Stimulated activated CD4-positive, alpha-beta T cell treated with anti-CD3 and anti-CD28 coated beads, Interleukin-15, amount 100 ng/mL, for 24 hours (primary cell): ENCODE measurements around the gene SNAP29.
"Not testable (repeated sequence)": the region's sequence is repeated elsewhere in the genome, so short reads cannot be mapped to it uniquely, and the experiment has no call there.

ENCODE experiments used
- DNase-seq: peaks from one replicate; pipeline ENCODE4 v3.0.0-alpha.2; 2020

The SNAP29 gene

DNA sequence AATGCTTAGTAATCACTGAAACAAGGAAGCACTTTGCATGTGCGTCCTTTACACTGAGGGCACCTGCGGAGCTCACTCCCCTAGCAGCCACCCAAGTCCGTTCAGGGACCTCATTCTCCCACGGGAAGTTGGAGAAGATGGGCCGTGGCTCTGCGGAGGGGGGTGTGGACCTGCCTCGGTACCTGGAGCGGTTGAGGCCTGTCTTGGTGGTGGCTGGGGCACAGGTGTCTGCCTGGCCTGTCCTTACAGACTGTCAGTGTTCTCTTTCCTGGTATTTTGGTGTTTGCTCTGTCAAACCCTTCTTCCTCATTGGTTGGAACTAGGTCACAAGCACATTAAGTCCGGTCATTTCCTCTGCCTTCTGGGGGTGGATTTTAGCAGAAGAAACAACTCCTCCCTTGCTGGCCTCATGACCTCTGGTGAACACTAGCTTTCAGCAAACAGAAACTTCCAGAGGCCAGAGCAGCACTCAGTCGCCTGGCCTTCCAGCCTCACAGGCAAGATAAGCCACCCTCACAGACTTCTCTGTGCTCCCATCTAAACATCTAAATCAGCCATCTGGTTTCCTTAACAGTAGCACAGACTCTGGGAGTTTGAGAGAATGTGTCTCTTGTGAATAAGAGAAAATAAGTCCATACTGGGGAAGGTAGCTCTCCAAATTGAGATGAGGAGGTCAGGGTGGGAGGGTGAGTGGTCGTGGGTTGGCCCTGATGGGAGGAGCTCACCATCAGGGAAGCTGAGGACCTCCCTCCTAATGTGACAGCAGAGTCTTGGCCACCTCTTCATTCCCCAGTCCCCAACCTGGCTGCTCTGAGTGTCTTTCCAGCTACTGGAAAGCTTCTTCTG is 8.6 kb downstream of the SNAP29 start:
- no peak for DNase-seq

DNA sequence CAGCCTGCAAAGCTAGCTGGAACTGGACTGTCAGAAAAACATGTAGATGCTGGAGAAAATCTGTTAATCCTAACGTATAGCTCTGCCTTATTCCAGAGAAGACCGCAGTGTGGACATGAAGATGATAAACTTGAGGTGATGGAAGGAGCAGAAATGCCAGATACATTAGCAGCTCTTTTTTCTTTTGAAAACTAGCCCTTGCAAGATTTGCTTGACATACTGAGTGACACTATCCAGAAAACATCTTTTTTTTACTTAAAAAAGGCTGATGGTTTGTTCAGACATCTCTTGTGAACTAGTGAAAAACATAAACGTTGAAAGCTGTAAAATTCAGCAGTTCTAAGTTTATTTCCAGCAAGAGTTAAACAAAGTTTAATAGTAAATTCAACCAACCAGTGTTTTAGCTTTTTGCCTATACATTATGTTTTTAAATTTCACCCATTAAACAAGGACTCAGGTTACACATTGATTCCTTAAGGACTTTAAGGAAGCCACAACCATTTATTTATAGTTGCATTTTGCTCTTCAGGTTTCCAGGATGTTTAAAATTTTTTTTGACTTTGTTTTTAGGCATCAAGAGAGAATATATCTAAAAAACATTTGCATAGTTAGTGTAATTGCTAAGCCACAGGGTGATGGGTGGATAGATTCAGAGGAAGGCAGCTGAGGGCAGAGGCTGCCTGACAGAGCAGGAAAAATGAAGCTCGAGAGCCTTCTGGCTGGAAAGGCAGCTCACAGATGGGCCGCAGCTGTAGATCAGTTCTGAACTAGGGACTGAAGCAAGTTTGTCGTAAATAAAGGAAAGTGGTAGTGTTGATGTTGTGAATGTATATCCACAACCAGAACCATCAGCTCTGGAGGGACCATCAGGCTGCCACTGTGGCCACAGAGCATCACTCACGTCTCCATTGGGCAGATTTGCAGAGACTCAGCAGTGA is 9.5 kb downstream of the SNAP29 start:
- DNase-seq, result no peak

DNA sequence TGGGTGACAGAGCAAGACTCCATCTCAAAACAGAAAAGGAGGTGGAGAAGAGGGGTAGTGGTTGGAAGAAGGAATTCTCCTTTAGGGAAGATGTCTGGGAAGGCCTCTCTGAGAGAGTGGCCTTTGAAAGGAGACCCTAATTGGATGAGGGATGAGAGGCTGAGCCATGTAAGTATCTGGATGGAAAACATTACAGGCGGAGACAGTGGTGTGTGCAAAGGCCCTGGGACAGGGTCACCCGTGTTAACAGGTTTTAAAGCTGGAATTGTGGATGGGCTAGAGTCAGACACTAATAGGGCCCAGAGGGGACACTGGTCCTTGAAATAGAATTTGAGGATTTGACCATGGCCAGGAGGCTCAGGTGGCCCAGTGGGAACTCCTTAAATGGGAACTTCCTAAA is 10.4 kb downstream of the SNAP29 start:
- no peak for DNase-seq

DNA sequence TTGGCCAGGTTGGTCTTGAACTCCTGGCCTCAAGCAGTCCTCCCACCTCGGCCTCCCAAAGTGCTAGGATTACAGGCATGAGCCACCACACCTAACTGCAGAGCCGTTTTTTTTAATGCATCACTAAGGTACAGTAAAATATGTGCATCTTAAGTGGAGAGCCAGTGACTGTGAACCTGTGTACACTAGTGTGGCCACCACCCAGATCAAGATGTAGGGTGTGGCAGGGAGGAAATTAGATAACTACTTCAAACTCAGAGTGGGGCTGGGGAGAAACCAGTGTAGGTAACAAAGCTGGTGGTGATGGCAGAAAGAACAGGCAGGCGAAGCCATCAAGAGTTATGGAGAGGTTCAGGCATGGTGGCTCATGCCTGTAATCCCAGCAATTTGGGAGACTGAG is 14.4 kb downstream of the SNAP29 start:
- no peak for DNase-seq

DNA sequence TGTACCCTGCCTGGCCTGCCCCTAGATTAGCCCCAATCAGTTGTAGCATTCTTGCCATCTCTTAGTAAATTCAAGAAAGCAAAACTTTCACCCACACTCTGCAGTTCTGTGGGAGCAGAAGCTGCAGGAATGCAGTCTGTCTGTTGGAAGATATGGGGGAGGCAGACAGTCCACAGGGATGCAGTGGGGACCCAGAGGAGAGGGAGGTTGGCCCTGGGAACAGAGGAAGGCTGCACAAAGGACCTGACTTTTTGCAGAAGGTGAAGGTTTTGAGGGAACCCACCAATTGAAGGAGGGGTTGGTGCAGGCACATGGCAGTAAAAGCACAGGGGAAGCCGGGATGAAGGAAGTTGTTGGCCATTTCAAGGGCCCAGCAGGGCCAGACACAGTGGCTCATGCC is 16.5 kb downstream of the SNAP29 start:
- DNase-seq, result no peak

DNA sequence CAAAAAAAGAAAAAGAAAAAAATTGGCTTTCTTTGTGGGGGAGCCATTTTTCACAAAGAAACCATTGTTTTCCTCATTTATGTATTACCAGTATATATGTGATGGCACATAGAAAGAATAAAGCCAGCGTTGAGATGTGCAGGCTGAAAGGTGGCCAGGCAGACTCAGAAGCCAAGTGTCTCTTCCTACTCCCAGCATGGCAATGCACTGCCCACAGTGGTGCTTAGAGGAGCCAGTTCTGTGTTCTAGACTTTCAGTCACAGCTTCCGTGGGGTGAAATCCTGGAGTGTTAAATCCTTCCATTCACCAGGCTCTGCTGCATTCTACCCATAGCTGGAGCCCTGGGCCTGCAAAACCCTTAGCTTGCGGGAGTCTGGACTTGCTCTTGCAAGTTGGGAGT is 18.9 kb downstream of the SNAP29 start:
- DNase-seq, result no peak

DNA sequence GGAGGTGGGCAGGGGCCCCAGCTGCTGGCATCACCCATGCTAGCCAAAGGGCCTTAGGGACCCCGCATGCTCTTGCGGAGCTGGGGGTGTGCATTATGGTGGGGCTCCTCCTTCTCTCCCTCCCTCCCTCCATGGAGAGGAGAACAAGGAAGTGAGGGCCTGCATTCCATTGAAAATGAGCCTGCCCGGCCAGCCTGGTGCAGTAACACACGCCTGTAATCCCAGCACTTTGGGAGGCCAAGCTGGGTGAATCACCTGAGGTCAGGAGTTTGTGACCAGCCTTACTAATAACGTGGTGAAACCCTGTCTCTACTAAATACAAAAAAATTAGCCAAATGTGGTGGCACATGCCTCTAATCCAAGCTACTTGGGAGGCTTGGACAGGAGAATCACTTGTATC is 22.4 kb downstream of the SNAP29 start:
- no peak for DNase-seq

DNA sequence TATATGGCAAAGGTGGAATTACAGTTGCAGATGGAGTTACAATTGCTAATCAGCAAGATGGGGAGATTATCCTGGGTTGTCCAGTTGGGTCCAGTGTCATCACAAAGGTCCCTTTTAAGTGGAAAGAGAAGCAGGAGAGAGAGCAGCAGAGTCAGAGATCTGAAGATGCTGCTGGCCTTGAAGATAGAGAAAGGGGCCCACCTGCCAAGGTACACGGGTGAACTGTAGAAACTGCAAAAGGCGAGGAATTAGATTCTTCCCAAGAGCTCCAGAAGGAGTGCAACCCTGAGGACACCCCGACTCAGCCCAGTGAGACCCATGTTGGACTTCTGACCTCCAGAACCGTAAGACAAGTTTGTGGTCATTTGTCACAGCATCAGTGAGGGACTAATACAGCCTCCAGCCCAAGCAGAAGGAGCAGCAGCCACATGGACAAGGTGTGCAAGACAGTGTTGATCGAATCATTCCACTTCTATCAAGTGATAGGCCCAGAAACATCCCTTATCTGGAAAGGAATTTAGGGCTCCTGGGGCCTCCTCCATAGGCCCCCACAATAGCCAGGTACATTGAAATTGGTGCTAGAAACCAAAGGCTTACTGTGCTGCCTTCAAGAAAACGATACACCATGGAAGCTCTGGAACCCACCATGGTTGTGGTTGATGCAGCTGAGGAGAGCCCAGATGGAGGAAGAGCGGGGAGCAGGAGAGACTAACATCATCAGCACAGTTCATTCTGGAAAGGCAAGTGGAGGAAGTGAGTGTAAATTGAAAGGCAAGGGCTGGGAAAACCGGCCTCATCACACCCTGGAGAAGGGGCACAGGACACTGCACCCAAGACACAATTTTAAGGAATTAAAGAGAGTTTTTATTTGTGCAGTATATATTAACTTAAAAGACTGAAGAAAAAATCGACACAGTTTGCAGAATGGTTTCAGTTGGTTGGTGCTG is 23.3 kb downstream of the SNAP29 start:
- DNase-seq, result no peak

DNA sequence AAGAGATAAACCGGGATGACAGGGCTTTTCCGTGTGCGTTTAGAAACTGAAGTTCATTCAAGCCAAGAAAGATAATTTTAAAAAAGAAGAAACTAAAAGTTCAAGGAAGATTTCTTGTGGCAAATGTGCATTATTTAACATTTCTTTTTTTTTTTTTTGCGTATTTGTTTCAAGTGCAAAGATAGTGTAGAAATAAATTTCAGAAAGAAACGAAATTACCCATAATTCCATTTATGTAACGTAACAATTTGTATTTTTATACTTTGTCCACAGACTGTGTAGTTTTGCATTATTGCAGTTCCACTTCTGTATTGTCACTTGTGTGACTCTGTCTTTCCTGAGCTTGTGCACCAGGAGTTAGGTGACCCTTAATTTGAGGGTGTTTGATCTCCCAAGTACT is 24.0 kb downstream of the SNAP29 start:
- DNase-seq, result no peak

DNA sequence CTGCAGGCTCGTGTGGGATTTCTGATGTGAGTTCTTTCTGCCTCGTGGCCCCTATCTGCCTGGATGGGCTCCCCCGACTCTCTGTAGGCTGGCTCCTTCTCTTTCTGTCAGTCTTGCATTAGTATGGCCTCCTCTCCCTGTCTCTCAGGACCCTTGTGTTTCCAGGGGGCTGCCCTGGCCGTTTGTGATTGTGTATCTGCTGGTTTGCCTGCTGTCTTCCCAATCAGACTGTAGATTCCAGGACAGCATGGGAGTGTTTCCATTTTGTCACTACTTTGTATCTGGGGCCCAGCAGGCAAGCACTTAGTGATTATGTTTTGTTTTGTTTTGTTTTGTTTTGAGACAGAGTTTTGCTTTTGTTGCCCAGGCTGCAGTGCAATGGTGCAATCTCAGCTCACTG is 25.6 kb downstream of the SNAP29 start:
- DNase-seq, result no peak

DNA sequence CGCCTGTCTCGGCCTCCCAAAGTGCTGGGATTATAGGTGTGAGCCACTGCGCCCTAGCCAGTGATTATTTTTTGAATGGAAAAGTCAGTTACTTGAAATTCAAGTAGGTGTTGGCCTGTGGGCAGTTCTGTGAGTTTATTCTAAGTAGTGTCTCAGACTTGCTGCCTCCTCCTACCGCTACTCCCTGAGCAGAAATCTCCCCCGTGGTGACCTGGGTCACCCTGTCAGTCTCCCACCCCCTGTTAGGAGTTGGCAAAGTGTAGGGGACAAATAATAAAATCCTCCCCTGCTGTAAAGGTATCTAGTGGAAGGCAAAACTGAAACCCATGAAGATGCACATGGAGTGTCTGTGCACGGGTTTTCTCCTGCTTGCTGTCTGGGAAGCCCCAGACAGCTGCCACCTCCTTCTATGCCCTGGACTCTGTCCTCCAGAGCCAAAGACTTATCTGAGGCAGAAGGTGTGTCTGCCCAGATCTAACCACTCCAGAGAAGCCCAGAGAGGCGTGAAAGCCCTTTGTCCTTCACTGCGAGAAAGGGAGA is 26.3 kb downstream of the SNAP29 start:
- no peak for DNase-seq

DNA sequence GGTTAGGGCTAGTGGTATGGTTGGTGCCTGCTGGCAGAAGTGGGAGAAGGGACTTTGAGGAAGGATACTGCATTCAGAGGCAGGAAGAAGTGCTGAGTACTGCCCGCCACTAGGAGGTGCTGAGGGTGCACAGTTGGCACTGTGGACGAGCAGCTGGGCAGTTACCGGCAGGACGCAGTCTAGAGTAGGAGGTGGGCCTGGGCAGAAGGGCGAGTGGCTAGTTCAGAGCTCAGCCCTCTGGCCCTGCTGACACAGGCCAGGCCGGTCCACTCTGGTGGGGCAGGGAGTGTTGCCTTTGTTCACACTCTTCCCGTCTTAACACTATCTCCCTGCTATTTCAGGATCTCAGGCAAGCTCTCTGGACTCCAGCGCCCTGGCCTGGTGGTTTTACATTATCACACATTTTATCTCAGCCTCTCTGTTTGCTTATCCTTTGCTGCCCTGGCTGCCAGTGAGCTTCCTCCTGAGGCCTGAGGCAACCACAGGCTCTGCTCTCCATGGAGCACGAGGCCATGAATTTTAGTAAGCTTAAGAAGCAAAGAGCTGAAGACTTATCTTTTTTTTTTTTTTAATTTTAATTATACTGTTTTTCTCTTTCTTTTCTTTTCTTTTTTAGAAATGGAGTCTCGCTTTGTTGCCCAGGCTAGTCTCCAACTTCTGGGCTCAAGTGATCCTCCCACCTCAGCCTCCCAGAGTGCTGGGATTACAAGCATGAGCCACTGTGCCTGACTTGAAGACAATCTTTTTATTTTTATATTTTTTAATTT is 26.9 kb downstream of the SNAP29 start:
- DNase-seq, result peak; percentile 53

DNA sequence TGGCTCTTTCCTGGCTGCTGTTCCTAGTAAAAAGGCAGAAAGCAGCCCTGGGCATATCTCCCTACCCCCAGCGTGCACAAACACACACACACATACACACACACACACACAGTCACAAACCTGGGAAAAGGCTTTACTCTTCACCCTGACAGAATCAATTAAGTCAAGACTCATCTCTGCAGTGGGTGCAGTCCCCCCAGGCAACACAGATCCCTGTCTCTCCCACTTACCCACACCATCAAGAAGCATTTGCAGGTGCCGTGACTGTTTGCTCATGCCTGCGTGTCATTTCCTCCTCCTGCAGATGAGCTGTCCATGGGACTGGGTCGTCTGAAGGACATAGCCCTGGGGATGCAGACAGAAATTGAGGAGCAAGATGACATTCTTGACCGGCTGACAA is 28.6 kb downstream of the SNAP29 start:
- no peak for DNase-seq

DNA sequence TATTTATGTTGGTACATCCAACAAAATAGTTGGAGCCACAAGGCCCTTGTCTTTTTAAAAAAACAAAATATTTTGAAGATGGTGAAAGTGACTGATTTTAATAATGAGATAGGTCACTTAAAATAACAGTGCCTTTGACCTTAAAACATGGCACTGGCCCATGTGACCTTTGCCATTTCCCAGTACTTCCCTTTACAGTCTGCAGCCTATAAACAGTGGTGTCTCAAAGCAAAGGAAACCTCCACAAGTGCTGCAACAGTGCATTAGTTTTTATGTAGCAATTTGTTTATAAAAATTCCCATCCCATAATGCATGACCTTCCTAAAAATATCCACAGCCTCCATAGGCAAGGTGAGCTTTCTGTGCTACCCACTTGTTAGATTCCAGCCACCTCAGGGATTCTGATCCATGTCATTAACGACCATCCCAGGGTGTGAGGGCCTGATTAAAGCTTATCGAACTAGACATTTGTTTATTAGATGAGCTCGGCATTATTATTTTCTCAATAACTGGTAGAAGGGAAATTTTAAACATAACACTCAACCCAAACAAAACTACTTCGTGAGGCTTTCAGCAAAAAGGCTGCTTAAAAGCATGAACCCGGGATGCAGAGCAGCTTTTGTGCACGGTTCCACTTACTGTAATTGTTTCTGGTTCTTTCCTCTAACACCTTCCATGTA is 30.4 kb downstream of the SNAP29 start:
- no peak for DNase-seq

DNA sequence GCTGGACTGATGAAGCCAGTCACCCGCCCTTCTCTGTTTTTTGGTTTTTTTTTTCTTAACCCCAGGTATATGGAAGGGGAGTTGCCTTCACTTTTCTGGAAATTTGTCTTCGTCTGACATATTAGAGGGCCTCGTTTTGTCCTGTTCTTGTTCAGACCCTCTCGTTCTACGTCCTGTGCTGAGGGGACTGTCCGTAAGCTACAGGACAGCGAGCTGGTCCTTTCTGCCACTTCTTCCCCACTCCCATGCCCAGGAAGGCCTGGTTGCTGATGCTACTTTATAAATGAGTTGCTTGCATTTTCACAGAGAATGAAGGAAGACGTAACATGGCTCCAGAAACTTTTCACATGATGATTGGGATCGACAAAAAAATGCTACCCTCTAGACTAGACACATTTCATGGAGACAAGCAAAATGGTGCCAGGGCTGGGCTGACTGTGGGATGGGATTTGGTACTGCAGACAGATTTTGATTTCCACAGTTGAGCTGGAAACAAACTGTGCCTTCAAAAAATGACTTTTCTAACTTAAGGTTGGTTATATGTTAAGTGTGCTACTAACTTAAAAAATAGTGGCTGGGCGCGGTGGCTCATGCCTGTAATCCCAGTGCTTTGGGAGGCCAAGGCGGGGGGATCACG is 31.2 kb downstream of the SNAP29 start:
- DNase-seq, result no peak

DNA sequence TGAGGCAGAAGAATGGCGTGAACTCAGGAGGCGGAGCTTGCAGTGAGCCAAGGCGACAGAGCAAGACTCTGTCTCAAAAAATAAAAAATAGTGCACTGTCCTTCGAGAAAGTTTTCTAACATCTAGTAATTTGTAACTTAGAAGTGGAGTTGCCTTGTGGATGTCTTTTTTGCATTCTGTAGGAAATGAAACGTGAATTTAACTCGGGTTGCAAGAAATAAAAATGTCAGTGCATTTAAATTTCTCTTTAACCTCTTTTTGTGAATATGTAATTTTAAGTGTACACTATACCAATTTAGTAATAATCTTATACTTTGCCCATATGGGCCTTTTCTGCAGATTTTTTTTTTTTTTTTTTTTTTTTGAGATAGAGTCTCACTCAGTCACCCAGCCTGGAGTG is 32.2 kb downstream of the SNAP29 start:
- no peak for DNase-seq

DNA sequence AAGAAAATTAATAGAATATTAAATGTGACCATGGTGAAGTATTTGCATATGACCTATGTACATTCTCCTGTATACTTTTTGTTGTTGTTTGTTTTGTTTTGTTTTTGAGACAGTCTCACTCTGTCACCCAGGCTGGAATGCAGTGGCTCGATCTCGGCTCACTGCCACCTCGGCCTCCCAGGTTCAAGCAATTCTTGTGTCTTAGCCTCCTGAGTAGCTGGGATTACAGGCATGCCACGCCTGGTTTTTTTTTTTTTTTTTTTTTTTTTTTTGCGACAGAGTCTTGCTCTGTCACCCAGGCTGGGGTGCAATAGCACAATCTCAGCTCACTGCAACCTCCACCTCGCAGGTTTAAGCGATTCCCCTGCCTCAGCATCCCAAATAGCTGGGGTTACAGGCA is 38.9 kb downstream of the SNAP29 start:
- not testable (repeated sequence) for DNase-seq

DNA sequence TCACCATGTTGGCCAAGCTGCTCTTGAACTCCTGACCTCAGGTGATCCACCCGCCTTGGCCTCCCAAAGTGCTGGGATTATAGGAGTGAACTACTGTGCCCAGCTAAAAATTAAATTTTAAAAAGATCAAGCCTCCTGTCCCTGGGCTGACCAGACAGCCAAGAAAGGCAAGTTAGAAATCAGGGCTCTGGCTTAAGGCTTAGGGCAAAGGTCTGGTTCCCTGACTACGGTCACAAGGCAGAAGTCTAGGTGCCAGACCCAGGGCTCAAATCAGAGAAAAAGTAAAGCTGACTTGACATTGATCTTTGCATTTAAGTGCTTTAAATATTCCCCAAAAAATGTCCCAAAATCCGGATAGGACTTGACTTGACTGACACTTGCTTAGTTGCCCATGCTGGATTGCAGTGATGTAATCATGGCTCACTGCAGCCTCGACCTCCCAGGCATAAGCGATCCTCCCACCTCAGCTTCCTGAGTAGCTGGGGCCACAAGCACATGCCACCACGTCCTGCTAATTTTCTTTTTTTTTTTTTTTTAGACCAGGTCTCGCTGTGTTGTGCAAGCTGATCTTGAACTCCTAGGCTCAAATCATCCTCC is 41.1 kb downstream of the SNAP29 start:
- no peak for DNase-seq

DNA sequence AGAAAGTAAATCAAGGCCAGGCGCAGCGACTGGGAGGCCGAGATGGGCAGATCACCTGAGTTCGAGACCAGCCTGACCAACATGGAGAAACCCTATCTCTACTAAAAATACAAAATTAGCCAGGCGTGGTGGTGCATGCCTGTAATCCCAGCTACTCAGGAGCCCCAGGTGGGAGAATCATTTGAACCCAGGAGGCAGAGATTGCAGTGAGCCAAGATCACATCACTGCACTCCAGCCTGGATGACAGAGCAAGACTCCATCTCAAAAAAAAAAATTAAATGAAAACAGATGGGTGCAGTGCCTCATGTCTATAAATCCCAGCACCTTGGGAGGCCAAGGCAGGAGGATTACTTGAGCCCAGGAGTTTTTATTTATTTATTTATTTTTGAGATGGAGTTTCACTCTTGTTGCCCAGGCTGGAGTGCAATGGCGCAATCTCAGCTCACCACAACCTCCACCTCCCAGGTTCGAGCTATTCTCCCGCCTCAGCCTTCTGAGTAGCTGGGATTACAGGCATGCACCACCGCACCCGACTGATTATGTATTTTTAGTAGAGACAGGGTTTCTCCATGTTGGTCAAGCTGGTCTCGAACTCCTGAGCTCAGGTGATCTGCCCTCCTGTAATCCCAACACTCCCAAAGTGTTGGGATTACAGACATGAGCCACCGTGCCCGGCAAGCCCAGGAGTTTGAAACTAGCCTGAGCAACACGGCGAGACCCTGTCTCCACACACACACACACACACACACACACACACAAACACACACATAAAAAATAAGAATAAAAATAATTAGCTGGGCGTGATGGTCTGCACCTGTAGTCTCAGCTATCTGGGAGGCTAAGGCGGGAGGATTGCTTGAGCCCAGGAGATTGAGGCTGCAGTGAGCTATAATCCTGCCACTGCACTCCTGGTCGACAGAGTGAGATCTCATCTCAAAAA is 42.6 kb downstream of the SNAP29 start:
- DNase-seq, result not testable (repeated sequence)
